ENCODE results near the gene S1PR1.

- TF ChIP-seq CTCF (IDR thresholded peaks at IDR 0.05) (no peak), POLR2A (IDR thresholded peaks at IDR 0.05) (no peak)
Observed at GRCh38 chr1:101260556-101261350, 23.9 kb downstream of the S1PR1 start.

All from vagina (tissue), 2 donors.